B cell (primary cell): ENCODE measurements around the gene PPP1R12A. TPM values are rescaled to one million over a fixed set of nuclear protein-coding genes. Genes with fewer than 3 reads are reported as not detected.

Experiments
- ATAC-seq: fragments of 200-7000 bp; cut with Tn5 transposase; one replicate; pipeline ENCODE4 v1.10.0; 2021; ENCODE audit warnings: low read depth, mild to moderate bottlenecking, moderate number of reproducible peaks, moderate library complexity
- CTCF ChIA-PET: fragments of 350-600 bp; sonication (Branson Sonifier 250); formaldehyde crosslinking; loops from one replicate; lab custom pipeline; 2021; ENCODE audit warnings: antibody characterized with exemption, inconsistent platforms; lab: Charles Lee
- POLR2A ChIA-PET: fragments of 350-600 bp; sonication (Branson Sonifier 250); formaldehyde crosslinking; loops from one replicate; lab custom pipeline; 2021; ENCODE audit warnings: antibody characterized with exemption; lab: Charles Lee
- DNase-seq: peaks from one replicate; pipeline ENCODE4 v3.0.0; 2013
- H2AFZ ChIP-seq: 2 replicates; pipeline ENCODE4 v1.6.1; 2012; ENCODE audit warnings: mild to moderate bottlenecking, low read depth, low read length; ENCODE audit not compliant: insufficient read depth, poor library complexity, severe bottlenecking
- H3K27ac ChIP-seq, 2 donors: 1 replicate in 1 of 2; 2 replicates in 1 of 2; pipeline ENCODE4 v1.5.1; 2012 to 2013; ENCODE audit warnings: low read length in 2 of 2, mild to moderate bottlenecking in 2 of 2, moderate library complexity in 1 of 2
- H3K27me3 ChIP-seq, 4 experiments: fragments of 200-600 bp in 1 of 4; sonication (generic) in 1 of 4; replicated peaks in 1 of 4; 1 replicate in 2 of 4; 2 replicates in 2 of 4; pipeline versions ENCODE4 v1.6.1 to v1.7.0; 2013 to 2016; ENCODE audit warnings: low read length in 3 of 4, mild to moderate bottlenecking in 2 of 4, mixed read lengths in 1 of 4, moderate library complexity in 1 of 4; ENCODE audit not compliant: insufficient read depth in 4 of 4, control insufficient read depth in 3 of 4; ENCODE audit errors: control extremely low read depth in 1 of 4
- H3K36me3 ChIP-seq, 2 experiments: replicated peaks in 1 of 2; 1 replicate in 1 of 2; 2 replicates in 1 of 2; pipeline versions ENCODE4 v1.6.1 to v1.7.1; 2013; ENCODE audit warnings: low read length in 1 of 2; ENCODE audit not compliant: insufficient read depth in 2 of 2, control insufficient read depth in 1 of 2; ENCODE audit errors: control extremely low read depth in 1 of 2, extremely low read depth in 1 of 2
- H3K4me1 ChIP-seq, 2 donors: fragments of 200-600 bp in 1 of 2; sonication (generic) in 1 of 2; 1 replicate in 1 of 2; 2 replicates in 1 of 2; pipeline versions ENCODE4 v1.5.1 to v1.6.1; 2013 to 2017; ENCODE audit warnings: low read length in 2 of 2; ENCODE audit not compliant: control insufficient read depth in 2 of 2, insufficient read depth in 2 of 2
- H3K4me2 ChIP-seq: replicated peaks from 2 replicates; pipeline ENCODE3; 2012; ENCODE audit warnings: mild to moderate bottlenecking, low read depth, low read length; ENCODE audit not compliant: poor library complexity, severe bottlenecking
- H3K4me3 ChIP-seq, 5 experiments: fragments of 200-600 bp in 1 of 5; sonication (generic) in 1 of 5; 1 replicate in 3 of 5; 2 replicates in 2 of 5; pipeline versions ENCODE4 v1.5.1 to v1.7.0; 2011 to 2016; ENCODE audit warnings: low read length in 4 of 5, mild to moderate bottlenecking in 4 of 5, low read depth in 2 of 5, control low read depth in 1 of 5, moderate library complexity in 1 of 5; ENCODE audit not compliant: insufficient read depth in 1 of 5; ENCODE audit errors: control extremely low read depth in 1 of 5, extremely low read depth in 1 of 5
- H3K79me2 ChIP-seq: fragments of 200-600 bp; sonication (generic); one replicate; pipeline ENCODE4 v1.6.0; 2016; ENCODE audit warnings: low read length; ENCODE audit not compliant: control insufficient read depth, insufficient read depth
- H3K9ac ChIP-seq: fragments of 200-600 bp; sonication (generic); 2 replicates; pipeline ENCODE4 v1.6.1; 2017; ENCODE audit warnings: mild to moderate bottlenecking, low read length, moderate library complexity
- H3K9me3 ChIP-seq, 3 donors: one replicate each; pipeline versions ENCODE4 v1.6.1 to v1.7.1; 2013; ENCODE audit warnings: low read length in 2 of 3; ENCODE audit not compliant: control insufficient read depth in 2 of 3, insufficient read depth in 1 of 3; ENCODE audit errors: control extremely low read depth in 1 of 3
- H4K20me1 ChIP-seq: 2 replicates; pipeline ENCODE4 v1.6.0; 2012; ENCODE audit warnings: mild to moderate bottlenecking, low read length; ENCODE audit not compliant: insufficient read depth, control insufficient read depth, poor library complexity, severe bottlenecking
- H3K27ac Mint-ChIP-seq: one replicate; pipeline ENCODE4 v1.8.0; 2021; ENCODE audit warnings: mixed read lengths
- H3K27me3 Mint-ChIP-seq: one replicate; pipeline ENCODE4 v1.8.0; 2021; ENCODE audit warnings: mixed read lengths
- H3K4me1 Mint-ChIP-seq: one replicate; pipeline ENCODE4 v1.8.0; 2021; ENCODE audit warnings: mixed read lengths
- H3K4me3 Mint-ChIP-seq: one replicate; pipeline ENCODE4 v1.8.0; 2021; ENCODE audit warnings: mixed read lengths
- H3K9me3 Mint-ChIP-seq: one replicate; pipeline ENCODE4 v1.8.0; 2022; ENCODE audit warnings: mixed read lengths; ENCODE audit not compliant: insufficient read depth
- CTCF ChIP-seq: fragments of 200-600 bp; IDR thresholded peaks from one replicate; pipeline ENCODE4 v1.8.0; 2022; ENCODE audit warnings: antibody characterized with exemption, mild to moderate bottlenecking
- EZH2 ChIP-seq: IDR thresholded peaks from 2 replicates; pipeline ENCODE4 v1.6.1; 2012; ENCODE audit warnings: borderline replicate concordance, low read depth, mild to moderate bottlenecking, moderate library complexity, low read length; ENCODE audit not compliant: insufficient read depth, poor library complexity, severe bottlenecking
- WGBS: methylation state at CpG from one replicate; pipeline ENCODE4 v1.1.5; 2013; ENCODE audit warnings: missing lambda C conversion rate; ENCODE audit not compliant: insufficient coverage; 5-methylcytosine and 5-hydroxymethylcytosine counted together
- intact Hi-C: fragments of 100-400 bp; cut with micrococcal nuclease; formaldehyde crosslinking; loops from one replicate; pipeline ENCODE4 v1.10.0; 2022
- polyA plus RNA-seq: library from polyadenylated mRNA; depleted of rRNA; stranded (reverse); fragments of >200 nt; gene quantifications from 2 replicates; pipeline ENCODE4 v1.2.3, GENCODE V29; 2012
- total RNA-seq, 2 donors: library from RNA; stranded (reverse); fragments of 120-200 nt in 1 of 2; gene quantifications; 1 replicate in 1 of 2; 2 replicates in 1 of 2; pipeline versions ENCODE4 v1.2.3 to v1.2.4, GENCODE V29; 2013 to 2022

The PPP1R12A gene
- total and polyA plus RNA-seq, 2 donors (not counting 1 experiment from before 2014, with no cell fraction given) = 18.3 to 110 TPM

DNA sequence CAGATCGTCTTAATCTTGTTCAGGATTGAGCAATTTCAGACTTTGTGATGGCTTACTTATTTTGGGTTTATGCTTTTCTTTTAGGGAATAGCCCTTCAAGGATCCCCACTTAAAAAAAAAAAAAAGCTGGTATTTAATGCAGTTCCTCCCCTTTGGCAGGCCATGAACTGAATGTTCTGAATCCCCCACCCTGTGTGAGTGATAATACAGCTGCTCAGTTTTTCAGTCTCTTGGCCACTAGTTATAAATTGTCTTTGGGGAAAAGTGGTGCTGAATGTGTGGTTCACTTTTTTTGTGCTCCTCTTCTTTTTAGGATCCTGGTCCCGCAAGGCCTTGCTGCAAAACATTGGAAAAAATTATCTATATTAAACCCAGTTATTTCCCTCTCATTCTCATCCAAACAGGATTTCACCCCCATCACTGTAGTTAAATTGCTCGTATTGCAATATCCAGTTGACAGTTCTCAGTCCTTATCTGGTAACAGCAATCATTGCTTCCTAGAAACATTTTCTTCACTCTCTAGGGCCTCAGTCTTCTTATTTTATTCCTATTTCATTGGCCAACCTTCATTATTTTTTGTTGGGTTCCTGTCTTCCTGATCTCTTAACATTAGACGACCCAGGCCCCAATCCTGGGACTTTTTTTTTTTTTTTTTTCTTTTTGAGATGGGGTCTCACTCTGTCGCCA lies 171.0 kb downstream of the PPP1R12A start:
- no peak overlapping the region for H3K27ac ChIP-seq
- no peaks in the 10 kb centered on the region for H3K36me3 ChIP-seq
- H3K9ac ChIP-seq = no peak overlapping the region
- DNase-seq (no peak), ATAC-seq (no peak)
- H3K27me3 Mint-ChIP-seq = peaks cover 4% of the 10 kb centered on the region
- no peak for TF ChIP-seq CTCF
- no peak for TF ChIP-seq EZH2
- no peak overlapping the region for H3K4me3 ChIP-seq
- no peak overlapping the region for H2AFZ ChIP-seq
- no peak overlapping the region for H3K4me3 Mint-ChIP-seq
- CTCF ChIA-PET = no interaction called here
- POLR2A ChIA-PET = no interaction called here
- no peaks in the 10 kb centered on the region for H3K9me3 ChIP-seq
- no peaks in the 10 kb centered on the region for H4K20me1 ChIP-seq
- WGBS = 96% methylated on average over 3 of the region's 5 CpGs
- intact Hi-C loops = no loop called here
- H3K4me2 ChIP-seq = no peak overlapping the region
- no peaks in the 10 kb centered on the region for H3K79me2 ChIP-seq
- no peaks in the 10 kb centered on the region for H3K4me1 Mint-ChIP-seq
- no peaks in the 10 kb centered on the region for H3K9me3 Mint-ChIP-seq
- no peaks in the 10 kb centered on the region for H3K27me3 ChIP-seq
- H3K4me1 ChIP-seq = no peaks in the 10 kb centered on the region
- H3K27ac Mint-ChIP-seq = no peak overlapping the region

DNA sequence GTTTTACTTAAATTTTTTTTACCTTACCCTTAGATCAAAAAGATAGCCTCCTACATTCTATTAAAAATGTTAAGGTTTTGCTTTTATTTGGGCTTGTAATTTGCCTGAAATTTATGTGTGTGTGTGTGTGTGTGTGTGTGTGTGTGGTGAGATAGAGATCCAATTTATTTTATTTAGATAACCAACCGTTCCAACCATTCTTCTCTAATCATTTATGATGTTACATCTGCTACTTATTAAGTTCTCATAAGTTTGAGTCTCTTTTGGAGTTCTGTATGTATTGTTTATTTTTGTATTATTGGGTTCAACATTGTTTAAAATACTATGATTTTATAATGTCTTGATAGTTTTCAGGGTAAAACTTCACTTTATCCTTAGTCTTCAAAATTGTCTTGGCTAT lies 173.6 kb downstream of the PPP1R12A start:
- H3K9me3 Mint-ChIP-seq = peaks cover 3% of the 10 kb centered on the region
- ChIA-PET POLR2A (no interaction called here), CTCF (no interaction called here)
- ATAC-seq (no peak), DNase-seq (no peak)
- Histone ChIP-seq H3K4me2 (no peak overlapping the region), H3K27ac (no peak overlapping the region), H3K9me3 (peaks cover 0 to 10% (median 3%) of the 10 kb centered on the region in 3 donors), H4K20me1 (no peaks in the 10 kb centered on the region), H3K79me2 (no peaks in the 10 kb centered on the region), H3K9ac (no peak overlapping the region), H3K36me3 (no peaks in the 10 kb centered on the region), H3K4me1 (no peaks in the 10 kb centered on the region), H2AFZ (no peak overlapping the region), H3K4me3 (no peak overlapping the region), H3K27me3 (no peaks in the 10 kb centered on the region)
- intact Hi-C loops = no loop called here
- peaks cover 4% of the 10 kb centered on the region for H3K27me3 Mint-ChIP-seq
- no peaks in the 10 kb centered on the region for H3K4me1 Mint-ChIP-seq
- no peak overlapping the region for H3K27ac Mint-ChIP-seq
- no CpG with 5 or more reads among the region's 1 CpG for WGBS
- TF ChIP-seq EZH2 (no peak), CTCF (no peak)
- H3K4me3 Mint-ChIP-seq = no peak overlapping the region
